ENCODE data around the gene CDH26.

GRCh38 chr20:60055740-60056139, 97.5 kb downstream of the CDH26 start:
- TF ChIP-seq POLR2A (IDR thresholded peaks at IDR 0.05) (no peak), CTCF (IDR thresholded peaks at IDR 0.05) (no peak)

Data from body of pancreas (tissue), 4 donors.